COLO668 (cell line): Measurements from ENCODE around the gene RUFY4.
"Not testable (repeated sequence)": the region's sequence is repeated elsewhere in the genome, so short reads cannot be mapped to it uniquely, and the experiment has no call there.

Experiments used
- DNase-seq: peaks from one replicate; lab custom pipeline; 2025; ENCODE audit not compliant: unreplicated experiment; lab: John Stamatoyannopoulos, UW

The RUFY4 gene

DNA sequence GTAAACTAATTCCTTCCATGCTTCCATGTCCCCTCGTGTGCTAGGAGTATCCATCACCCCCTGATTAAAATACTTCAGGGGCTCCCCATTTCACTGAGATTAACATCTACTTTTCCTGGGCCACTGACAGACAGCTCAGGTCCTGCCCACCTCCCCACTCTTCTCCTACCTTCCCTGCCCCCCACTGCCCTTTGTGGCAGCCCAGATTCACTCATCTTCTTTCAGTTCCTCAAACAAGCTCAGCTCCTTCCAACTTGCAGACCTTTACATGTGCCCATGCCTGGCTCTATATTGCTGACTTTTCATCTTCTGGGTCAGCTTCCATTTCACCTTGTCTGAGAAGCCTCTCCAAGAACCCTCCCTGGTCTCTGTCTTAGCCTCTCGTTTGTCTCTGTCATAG lies 12.0 kb downstream of the RUFY4 start:
- DNase-seq, result no peak

DNA sequence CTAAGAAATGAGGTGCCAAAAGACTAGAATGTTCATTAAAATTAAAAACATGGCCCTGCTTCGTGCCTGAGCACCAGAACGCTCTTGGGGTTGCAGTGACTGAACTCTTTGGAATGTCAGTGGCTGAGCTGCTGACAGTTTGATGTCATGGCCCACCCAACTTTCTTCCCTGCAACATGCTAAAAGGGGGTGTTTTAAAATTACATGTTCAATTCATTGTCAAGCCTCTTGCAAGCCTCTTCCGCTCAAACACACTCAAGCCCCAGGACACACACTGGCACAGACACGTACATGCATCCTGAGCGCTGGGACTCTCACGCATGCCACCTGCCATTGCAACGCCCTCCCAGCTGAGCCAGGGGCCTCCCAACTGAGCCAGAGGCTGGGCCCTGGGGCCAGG lies 12.6 kb downstream of the RUFY4 start:
- no peak for DNase-seq

GRCh38 chr2:218082586-218083351 lies 13.7 kb downstream of the RUFY4 start:
- DNase-seq, result no peak

DNA sequence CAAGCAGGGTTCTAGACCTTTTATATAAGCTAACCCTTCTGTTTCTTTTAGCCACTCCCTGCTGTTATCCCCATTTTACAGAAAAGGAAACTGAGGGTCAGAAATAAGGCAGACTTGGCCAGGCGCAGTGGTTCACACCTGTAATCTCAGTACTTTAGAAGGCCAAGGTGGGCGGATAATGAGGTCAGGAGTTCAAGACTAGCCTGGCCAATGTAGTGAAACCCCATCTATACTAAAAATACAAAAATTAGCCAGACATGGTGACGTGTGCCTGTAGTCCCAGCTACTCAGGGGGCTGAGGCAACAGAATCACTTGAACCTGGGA lies 14.3 kb downstream of the RUFY4 start:
- no peak for DNase-seq

DNA sequence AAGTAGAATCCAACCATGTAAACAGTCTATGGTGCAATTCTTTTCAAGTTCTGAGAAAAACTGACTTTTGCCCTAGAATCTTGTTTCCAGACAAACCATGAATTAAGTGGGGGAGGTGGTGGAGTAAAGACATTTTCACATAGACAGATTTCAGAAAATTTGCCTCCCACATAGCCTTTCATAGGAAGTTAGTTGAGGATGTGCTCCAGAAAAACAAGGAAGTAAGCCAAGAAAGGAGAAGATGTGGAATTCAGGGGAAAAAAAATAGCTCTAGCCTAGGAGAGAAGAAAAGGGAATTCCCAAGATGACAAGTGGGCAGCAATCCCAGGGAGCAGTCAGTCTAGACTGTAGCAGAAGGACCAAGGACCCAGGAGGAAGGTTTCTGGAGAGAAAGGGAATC lies 17.4 kb downstream of the RUFY4 start:
- no peak for DNase-seq

GRCh38 chr2:218089259-218089658 lies 20.2 kb downstream of the RUFY4 start:
- no peak for DNase-seq

DNA sequence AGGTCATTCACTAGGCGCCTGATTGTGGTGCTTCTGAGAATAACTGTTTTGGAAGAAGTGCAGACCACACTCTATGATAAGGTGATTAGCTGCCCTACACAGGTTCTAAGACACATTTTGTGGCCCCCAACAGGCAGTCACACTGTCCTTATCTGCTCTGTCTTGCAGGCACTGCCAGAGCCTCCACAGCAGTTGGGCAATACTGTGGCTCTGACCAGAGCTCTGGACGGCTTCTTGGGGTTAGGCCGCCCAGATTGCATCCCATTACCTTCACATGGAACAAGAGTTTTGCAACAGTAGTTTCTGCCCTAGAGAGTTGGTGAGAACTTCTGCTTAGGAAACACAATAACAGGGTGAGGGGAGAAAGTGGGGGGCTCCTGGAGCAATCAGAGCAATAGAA lies 22.7 kb downstream of the RUFY4 start:
- no peak for DNase-seq

DNA sequence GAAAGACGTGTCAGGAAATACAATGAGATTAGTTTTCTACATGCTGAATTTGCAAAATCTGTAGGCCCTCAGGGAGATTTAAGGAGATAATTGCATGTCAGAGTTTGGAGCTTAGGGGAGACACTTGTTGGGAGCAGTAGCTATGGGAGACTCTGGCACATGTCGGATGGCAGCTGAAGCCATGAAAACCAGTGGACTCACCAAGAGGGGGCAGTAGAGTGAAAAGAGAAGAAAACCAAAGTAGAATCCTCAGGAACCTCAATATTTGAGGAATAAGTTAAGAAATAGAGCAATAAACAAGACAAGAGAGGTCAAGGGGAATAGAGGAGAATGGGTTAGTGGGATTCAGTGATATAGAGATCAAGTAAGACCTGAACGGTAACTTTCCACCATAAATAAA lies 24.8 kb downstream of the RUFY4 start:
- no peak for DNase-seq

GRCh38 chr2:218095853-218096252 lies 26.8 kb downstream of the RUFY4 start:
- DNase-seq, result no peak

DNA sequence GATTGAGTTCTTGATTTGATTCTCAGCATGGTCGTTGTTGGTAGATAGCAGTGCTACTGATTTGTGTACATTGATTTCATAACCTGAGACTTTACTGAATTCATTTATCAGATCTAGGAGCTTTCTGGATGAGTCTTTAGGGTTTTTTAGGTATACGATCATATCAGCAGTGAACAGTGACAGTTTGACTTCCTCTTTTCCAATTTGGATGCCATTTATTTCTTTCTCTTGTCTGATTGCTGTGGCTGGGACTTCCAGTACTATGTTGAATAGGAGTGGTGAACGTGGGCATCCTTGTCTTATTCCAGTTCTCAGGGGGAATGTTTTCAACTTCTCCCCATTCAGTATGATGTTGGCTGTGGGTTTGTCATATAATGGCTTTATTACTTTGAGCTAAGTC lies 28.9 kb downstream of the RUFY4 start:
- no peak for DNase-seq

DNA sequence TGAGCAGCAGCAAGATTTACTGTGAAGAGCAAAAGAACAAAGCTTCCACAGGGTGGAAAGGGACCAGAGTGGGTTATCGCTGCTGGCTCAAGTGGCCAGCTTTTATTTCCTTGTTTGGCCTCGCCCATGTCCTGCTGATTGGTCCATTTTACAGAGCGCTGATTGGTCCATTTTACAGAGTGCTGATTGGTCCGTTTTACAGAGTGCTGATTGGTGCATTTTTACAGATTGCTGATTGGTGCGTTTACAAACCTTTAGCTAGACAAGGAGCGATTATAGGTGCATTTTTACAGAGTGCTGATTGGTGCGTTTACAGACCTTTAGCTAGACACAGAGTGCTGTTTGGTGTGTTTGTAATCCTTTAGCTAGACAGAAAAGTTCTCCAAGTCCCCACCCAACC lies 39.8 kb downstream of the RUFY4 start:
- DNase-seq, result not testable (repeated sequence)

DNA sequence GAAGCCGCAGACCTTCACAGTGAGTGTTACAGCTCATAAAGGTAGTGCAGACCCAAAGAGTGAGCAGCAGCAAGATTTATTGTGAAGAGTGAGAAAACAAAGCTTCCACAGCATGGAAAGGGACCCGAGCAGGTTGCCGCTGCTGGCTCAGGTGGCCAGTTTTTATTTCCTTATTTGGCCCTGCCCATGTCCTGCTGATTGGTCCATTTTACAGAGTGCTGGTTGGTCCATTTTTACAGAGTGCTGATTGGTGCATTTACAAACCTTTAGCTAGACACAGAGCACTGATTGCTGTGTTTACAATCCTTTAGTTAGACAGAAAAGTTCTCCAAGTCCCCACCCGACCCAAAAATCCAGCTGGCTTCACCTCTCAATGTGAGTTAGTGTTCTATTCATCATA lies 52.7 kb downstream of the RUFY4 start:
- not testable (repeated sequence) for DNase-seq

DNA sequence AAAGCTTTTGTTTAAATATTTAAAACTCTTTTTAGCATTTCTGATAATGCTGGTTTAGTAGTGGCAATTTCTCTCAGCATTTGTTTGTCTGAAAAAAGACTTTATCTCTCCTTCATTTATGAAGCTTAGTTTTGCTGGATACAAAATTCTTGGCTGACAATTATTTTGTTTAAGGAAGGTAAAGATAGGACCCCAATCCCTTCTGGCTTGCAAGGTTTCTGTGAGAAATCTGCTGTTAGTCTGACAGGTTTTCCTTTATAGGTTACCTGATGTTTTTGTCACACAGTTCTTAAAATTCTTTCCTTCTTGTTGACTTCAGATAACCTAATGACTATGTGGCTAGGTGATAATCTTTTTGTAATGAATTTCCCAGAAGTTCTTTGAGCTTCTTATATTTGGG lies 53.2 kb downstream of the RUFY4 start:
- not testable (repeated sequence) for DNase-seq

DNA sequence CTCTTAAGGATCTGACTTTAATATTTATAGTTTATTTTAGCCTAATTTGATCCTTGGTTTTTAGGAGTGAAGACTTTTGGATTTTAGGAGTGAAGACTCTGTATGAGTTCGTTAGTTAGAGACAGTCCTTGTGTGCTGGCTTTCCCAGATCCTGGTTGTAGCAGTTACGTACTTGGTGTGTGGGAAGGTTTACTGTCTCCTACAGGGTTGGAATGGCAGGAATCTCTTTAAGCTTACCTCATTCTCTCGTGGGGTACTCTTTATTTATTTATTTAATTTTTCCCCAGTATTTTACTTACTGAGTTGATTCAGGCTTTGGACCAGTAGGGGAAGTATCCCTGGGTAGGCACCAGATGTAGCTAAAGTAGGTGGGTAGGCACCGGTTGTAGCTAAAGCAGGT lies 54.9 kb downstream of the RUFY4 start:
- DNase-seq, result no peak

DNA sequence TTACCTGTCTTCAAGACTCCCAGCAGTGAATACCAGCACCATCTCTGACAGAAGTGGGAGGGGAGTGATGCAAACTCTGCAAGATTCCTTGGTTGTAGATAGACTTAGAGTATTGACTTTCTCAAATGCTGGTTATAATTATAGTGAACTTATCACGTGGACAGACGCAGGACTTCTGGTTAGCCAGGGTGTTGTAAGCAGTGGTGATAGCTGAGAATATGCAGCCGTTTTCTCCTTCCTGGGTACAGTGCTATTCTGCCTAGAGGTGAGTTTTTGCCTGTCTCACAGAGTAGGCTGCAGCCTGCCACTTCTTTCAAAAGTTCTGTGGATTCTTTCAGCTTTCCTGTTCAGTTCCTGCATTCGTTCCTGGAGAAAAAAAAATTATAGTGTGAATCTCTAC lies 56.0 kb downstream of the RUFY4 start:
- DNase-seq, result no peak

DNA sequence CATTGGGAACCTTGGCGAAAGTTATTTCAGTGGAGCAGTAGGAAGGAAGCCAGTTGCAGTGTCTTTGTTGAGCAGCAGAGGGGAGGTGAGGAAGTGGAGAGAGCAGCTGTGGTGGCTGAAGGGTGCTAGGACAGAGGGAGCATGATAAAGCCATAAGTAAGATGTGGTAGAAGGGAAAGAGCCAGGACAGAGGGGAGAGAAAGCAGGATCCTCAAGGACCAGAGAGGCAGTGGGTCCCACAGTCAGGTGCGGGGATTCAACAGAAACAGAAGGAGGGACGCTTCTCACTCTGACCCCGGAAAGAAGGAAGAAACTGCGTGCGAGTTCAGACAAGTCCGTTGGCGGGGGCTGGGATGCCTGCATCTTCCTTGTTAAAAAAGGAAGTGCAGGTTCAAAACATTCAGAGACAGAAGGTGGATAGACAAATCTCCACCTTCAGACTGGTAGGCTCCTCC lies 56.6 kb downstream of the RUFY4 start, which contains the start of gene CXCR2:
Gene CXCR2, plus strand, starts transcription at position 403 of the 455 bp plus-strand sequence. CDS start 8,774 bp downstream, outside the sequence.
- no peak for DNase-seq

- DNase-seq, result no peak
Observed at GRCh38 chr2:218127929-218128455, 58.9 kb downstream of the RUFY4 start.

GRCh38 chr2:218128781-218129457 lies 59.9 kb downstream of the RUFY4 start:
- no peak for DNase-seq

DNA sequence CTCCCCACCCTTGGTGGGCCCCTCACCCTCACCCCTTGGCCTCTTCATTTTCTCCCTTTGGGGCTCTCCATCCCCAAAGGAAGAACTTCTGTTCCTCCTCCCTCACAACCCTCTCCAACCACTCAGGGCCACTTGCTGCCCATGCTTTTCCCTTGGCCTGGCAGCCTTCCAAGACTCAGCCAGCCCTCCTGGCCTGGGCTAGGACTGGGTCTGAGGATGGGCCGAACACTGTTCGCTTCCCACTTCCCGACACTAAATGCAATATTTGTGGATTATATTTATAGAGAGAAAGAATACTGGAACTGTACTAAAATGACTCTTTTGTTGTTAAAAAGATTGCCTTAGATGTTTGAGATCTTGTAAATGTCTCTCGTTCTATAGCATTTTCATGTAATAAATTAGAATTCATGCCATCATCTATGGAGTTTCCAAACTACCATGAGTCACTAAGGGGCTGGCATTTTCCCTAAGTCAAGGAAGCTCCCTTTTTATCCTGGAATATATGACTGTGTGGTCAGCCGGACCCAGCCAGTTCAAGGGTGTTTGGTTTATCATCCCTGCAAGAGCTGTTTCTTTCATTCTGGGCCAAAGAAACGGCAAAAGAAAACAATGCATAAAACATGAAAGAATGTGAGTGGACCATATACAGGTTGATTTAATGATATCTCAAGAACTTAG lies 60.5 kb downstream of the RUFY4 start:
- peak; percentile 6 for DNase-seq

- no peak for DNase-seq
Observed at GRCh38 chr2:218130377-218130776, 61.3 kb downstream of the RUFY4 start.

GRCh38 chr2:218130822-218131221 lies 61.8 kb downstream of the RUFY4 start:
- no peak for DNase-seq

DNA sequence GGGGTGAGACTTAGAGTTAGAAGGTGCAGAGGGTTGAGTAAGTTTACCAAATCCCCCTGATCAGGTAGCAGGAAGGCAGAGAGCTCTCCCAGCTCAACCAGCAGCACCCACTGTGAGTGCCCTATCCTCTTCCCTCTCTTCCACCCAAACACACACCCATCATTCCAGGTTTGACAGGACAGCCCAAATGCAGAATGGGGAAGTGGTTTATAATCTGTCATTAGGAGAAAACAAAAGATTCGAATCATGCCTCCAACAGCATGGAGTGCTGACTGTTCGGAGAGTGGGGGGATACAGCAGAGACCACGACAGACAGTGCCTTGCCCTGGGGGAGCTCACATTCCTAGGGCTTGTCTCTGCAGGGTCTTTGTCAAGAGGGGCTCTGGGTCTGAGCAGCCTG lies 68.5 kb downstream of the RUFY4 start:
- DNase-seq, result no peak
